Tibial artery (tissue), 4 donors: ENCODE data around the gene LILRB1.
A peak's percentile ranks its signal among the peaks of the same experiment; 100 is the strongest.

Experiments
- DNase-seq, 2 donors: peaks; one replicate each; pipeline ENCODE4 v3.0.0-alpha.2; 2019
- H3K27ac ChIP-seq, 2 donors: fragments of 200-600 bp; sonication (generic) in 1 of 2; 1 replicate in 1 of 2; 2 replicates in 1 of 2; pipeline ENCODE4 v1.5.1; 2018 to 2019; ENCODE audit warnings: mild to moderate bottlenecking in 1 of 2
- H3K27me3 ChIP-seq, 2 donors: fragments of 200-600 bp; sonication (generic) in 1 of 2; one replicate each; pipeline versions ENCODE4 v1.5.1 to v1.6.0; 2016 to 2019
- H3K36me3 ChIP-seq, 3 donors: fragments of 200-600 bp; sonication (generic) in 2 of 3; one replicate each; pipeline ENCODE4 v1.5.1; 2016 to 2019; ENCODE audit warnings: mild to moderate bottlenecking in 2 of 3
- H3K4me1 ChIP-seq, 4 donors: fragments of 200-600 bp; sonication (generic) in 2 of 4; 1 replicate in 3 of 4; 2 replicates in 1 of 4; pipeline ENCODE4 v1.5.1; 2016 to 2019
- H3K4me3 ChIP-seq, 2 donors: fragments of 200-600 bp; sonication (generic) in 1 of 2; 1 replicate in 1 of 2; 2 replicates in 1 of 2; pipeline ENCODE4 v1.5.1; 2018 to 2019; ENCODE audit warnings: mild to moderate bottlenecking in 2 of 2
- H3K9me3 ChIP-seq, 3 donors: fragments of 200-600 bp; sonication (generic) in 1 of 3; one replicate each; pipeline ENCODE4 v1.5.1; 2016 to 2019
- CTCF ChIP-seq, 2 experiments: fragments of 200-600 bp in 1 of 2; fragments of 450-650 bp in 1 of 2; IDR thresholded peaks; one replicate each; pipeline ENCODE4 v1.5.1; 2017 to 2019; ENCODE audit warnings: antibody characterized with exemption in 2 of 2, mild to moderate bottlenecking in 1 of 2, moderate library complexity in 1 of 2
- intact Hi-C: fragments of 100-400 bp; cut with DNase I; formaldehyde crosslinking; loops from one replicate; pipeline ENCODE4 v1.15.0; 2023; ENCODE audit warnings: low total_unique reads

LILRB1 gene

GRCh38 chr19:54662730-54663129 is 32.4 kb downstream of the LILRB1 start, which contains the start of gene LILRB4:
Gene LILRB4, plus strand, starts transcription at chr19:54662985. Its CDS starts 49 bp downstream, at chr19:54663034.
- intact Hi-C loops = no loop called here
- H3K9me3 ChIP-seq = peaks cover 0 to 15% (median 0%) of the 10 kb centered on the region in 3 donors
- TF ChIP-seq CTCF (IDR thresholded peaks at IDR 0.05) = no peak
- no peak within 1 kb of the TSS for H3K27ac ChIP-seq
- H3K27me3 ChIP-seq = no peaks in the 10 kb centered on the region
- H3K4me3 ChIP-seq = no peak within 1 kb of the TSS
- H3K36me3 ChIP-seq = no peaks in the 10 kb centered on the region
- peak in 1 of 2 donors; percentile 52 for DNase-seq
- no peaks in the 10 kb centered on the region for H3K4me1 ChIP-seq

- no peak overlapping the region for H3K4me3 ChIP-seq
- H3K27ac ChIP-seq = no peak overlapping the region
- no peaks in the 10 kb centered on the region for H3K4me1 ChIP-seq
- DNase-seq = no peak
- H3K9me3 ChIP-seq = peaks cover 0 to 26% (median 0%) of the 10 kb centered on the region in 3 donors
- H3K27me3 ChIP-seq = no peaks in the 10 kb centered on the region
- TF ChIP-seq CTCF (IDR thresholded peaks at IDR 0.05) = no peak
- intact Hi-C loops = no loop called here
- H3K36me3 ChIP-seq = no peaks in the 10 kb centered on the region
Measured at GRCh38 chr19:54665530-54665929, 35.2 kb downstream of the LILRB1 start.

- Histone ChIP-seq H3K36me3 (no peaks in the 10 kb centered on the region), H3K9me3 (peaks cover 0 to 26% (median 0%) of the 10 kb centered on the region in 3 donors), H3K27me3 (peaks cover 0 to 9% of the 10 kb centered on the region in 2 donors), H3K27ac (no peak overlapping the region), H3K4me1 (no peaks in the 10 kb centered on the region), H3K4me3 (no peak overlapping the region)
- no peak for DNase-seq
- TF ChIP-seq CTCF (IDR thresholded peaks at IDR 0.05) = no peak
- intact Hi-C loops = no loop called here
Measured at GRCh38 chr19:54667217-54667616, 36.9 kb downstream of the LILRB1 start.

GRCh38 chr19:54668353-54668752 is 38.1 kb downstream of the LILRB1 start:
- peaks cover 0 to 9% of the 10 kb centered on the region in 2 donors for H3K27me3 ChIP-seq
- H3K4me3 ChIP-seq = no peak overlapping the region
- intact Hi-C loops = no loop called here
- no peaks in the 10 kb centered on the region for H3K36me3 ChIP-seq
- no peaks in the 10 kb centered on the region for H3K4me1 ChIP-seq
- H3K27ac ChIP-seq = no peak overlapping the region
- DNase-seq = no peak
- H3K9me3 ChIP-seq = peaks cover 0 to 26% (median 0%) of the 10 kb centered on the region in 3 donors
- no peak for TF ChIP-seq CTCF (IDR thresholded peaks at IDR 0.05)

- DNase-seq = no peak
- Histone ChIP-seq H3K9me3 (peaks cover 0 to 26% (median 0%) of the 10 kb centered on the region in 3 donors), H3K27ac (no peak overlapping the region), H3K36me3 (no peaks in the 10 kb centered on the region), H3K4me3 (no peak overlapping the region), H3K4me1 (no peaks in the 10 kb centered on the region), H3K27me3 (peaks cover 0 to 9% of the 10 kb centered on the region in 2 donors)
- intact Hi-C loops = no loop called here
- no peak for TF ChIP-seq CTCF (IDR thresholded peaks at IDR 0.05)
Measured at GRCh38 chr19:54670576-54671357, 40.5 kb downstream of the LILRB1 start.
